ENCODE data around the gene NTNG1.
"Not testable (repeated sequence)": the region's sequence is repeated elsewhere in the genome, so short reads cannot be mapped to it uniquely, and the experiment has no call there.

The NTNG1 gene

DNA sequence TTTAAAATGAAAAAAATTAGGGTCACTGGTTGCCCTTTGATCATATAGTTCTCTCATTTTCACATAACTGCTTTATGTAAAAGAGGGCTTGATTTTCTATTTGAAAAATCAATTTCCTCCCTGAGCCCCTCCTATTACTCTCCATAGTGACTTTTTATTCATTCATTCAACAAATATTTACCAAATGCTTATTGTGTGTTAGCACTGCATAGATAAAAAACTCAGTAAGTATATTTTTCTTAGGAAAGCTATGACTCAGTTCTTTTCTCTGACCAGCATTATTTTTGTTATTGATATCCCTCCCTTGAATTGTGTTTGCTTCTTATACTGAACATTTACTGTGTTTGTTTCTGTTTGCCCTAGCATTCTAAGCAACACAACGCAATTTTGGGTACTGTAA is 59.8 kb downstream of the NTNG1 start:
- DNase-seq: no peak

DNA sequence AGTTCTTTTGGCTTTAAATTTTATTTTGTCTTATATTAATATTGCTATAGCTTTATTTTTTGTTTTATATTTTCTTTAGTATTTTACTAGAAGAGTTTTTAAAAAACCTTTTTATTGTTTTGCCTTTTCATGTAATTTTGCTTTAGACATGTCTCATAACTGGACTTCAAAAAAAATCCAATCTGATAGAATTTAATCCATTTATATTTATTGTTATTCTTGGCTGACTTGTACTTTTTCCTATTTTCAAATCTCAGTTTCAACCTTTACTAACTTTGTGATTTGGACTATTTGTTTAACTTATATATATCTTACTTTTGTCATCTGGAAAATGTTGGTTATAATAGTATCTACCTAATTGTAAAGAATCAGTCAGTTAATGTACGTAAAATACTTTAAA is 61.2 kb downstream of the NTNG1 start:
- no peak for DNase-seq

DNA sequence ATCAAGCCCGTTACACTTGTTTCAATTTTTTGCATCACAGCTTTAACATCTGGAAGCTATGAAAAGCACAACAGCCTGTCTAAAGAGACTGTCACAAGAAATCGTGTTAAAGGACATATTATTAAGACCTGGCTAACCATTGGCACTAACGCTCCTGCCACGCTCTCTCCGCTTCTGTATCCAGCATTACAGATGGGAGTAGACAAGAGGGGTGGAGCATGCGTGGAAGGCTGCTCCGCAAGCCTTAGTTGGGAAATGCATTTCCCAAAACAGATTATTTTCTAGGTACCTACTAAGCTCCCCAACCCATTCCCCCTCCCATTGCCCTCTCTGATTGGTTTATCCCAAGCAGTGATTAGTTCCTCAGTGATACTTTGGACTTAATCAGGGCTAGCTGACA is 72.4 kb downstream of the NTNG1 start:
- DNase-seq: no peak

GRCh38 chr1:107220036-107220435 is 79.2 kb downstream of the NTNG1 start:
- DNase-seq: no peak

DNA sequence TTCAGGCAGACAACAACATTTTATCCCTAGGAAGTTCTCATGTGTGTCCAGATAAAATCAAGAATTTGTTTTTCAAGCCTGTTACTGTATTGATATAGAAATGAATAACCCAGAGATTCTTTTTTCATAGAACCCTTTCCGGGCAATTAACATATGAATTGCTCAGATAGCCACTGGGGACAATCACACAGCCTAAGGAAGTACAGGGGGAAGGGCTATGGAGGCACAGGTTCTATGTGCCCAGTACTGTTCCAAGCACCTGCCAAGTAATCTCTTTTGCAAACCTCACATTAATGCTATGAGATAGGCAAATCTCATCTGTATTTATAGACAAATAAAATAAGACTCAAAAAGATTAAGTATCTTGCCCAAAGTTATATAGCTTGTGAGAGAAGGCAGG is 84.9 kb downstream of the NTNG1 start:
- DNase-seq: no peak

- no peak for DNase-seq
Observed at GRCh38 chr1:107228704-107229371, 88.0 kb downstream of the NTNG1 start.

DNA sequence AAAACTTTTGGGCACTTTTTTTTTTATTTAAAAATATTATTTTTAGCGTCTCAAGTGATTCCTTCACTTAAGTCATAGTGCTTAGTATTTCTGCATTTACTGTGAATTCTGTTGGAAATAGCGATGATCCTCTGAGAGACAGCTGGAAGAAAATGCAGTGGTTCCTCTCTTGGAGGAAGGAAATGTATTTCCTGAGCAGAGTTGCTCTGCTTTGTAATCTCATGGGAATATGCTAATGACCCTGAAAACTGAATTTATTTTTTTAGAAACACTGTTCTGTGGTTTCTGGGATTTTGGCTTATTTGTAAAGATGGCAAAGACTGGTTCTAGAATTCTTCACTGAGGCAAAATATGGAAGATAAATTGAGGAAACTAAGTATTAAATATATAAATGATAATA is 88.9 kb downstream of the NTNG1 start:
- no peak for DNase-seq

GRCh38 chr1:107230121-107230520 is 89.3 kb downstream of the NTNG1 start:
- no peak for DNase-seq

DNA sequence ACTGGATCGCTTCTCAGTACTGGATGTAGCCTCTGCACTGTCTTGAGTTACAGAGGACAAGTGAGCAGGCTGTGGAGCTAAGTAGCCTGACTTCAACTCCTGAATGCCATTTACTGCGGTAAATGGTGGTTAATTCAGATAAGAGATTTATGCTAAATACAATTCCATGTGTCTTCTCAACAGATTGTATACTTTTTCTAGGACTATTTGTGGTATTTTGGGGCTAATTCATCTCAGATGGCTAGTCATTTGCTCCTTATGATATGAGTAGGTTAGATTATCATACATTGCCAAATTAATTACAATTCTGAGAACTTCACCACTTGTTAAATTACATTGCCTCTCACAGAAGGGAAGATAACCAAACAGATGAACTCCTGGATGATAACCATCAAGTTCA is 90.5 kb downstream of the NTNG1 start:
- no peak for DNase-seq

DNA sequence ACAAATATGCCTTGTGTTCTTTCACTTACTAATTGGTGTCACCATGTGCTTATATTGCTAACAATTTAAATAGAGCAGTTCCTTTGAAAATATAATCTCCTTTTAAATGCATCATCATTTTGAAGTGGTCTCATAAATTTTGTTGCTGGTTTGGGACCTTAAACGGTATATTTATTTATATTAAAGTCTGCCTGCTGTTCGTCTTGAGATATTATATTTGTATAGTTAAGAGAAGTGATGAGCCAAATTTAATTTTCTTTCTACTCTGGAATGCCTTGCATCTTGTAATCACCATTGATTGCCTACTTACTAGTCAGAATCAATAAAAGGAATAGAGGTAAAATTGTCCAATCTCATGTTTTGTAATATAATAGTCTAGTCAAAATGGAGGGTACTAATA is 91.6 kb downstream of the NTNG1 start:
- no peak for DNase-seq

DNA sequence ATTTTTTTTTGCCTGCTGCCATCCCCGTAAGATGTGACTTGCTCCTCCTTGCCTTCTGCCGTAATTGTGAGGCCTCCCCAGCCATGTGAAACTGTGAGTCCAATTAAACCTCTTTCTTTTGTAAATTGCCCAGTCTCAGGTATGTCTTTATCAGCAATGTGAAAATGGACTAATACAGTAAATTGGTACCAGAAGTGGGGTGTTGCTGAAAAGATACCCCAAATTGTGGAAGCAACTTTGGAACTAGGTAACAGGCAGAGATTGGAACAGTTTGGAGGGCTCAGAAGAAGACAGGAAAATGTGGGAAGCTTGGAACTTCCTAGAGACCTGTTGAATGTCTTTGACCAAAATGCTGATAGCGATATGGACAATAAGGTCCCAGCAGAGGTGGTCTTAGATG is 95.9 kb downstream of the NTNG1 start:
- not testable (repeated sequence) for DNase-seq

GRCh38 chr1:107243461-107243860 is 102.6 kb downstream of the NTNG1 start:
- DNase-seq: no peak

DNA sequence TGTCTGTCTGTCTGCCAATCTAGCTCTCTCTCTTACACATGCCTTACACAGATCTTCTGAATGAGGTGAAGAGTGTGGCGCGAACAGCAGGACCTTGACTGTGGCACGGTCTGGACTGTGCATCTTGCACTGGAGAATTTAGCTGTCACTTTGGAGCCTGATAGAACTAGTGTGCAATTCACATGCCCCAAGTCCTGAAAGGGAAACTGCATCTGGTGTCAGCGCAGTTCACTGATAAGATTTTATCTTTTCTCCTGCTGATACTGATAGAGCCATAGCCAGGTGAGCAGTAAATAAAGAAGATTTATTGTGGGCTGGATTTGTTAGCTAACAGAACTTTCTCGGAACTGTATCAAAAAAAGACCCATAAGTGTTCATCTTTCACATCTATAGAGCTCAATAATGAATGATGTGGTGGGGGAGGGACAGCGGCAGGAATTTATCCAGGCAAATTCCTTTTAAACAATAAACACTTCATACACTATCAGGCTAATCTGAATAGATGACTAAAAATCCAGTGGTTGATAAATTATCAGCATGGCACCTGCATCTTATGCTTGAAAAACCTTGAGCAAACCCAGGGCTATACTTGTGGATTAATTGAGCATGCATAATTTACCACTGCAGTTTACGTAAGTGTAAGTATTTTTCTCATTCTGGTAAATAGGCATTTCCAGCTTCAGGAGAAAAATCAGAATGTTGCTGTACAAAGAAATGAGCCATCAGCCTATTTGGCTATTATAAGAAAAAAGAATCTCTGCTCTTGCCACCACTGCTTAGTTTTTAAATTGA is 104.1 kb downstream of the NTNG1 start:
- DNase-seq: no peak

- no peak for DNase-seq
Observed at GRCh38 chr1:107246775-107247345, 106.0 kb downstream of the NTNG1 start.

- no peak for DNase-seq
Observed at GRCh38 chr1:107247679-107248078, 106.8 kb downstream of the NTNG1 start.

- DNase-seq: no peak
Observed at GRCh38 chr1:107250169-107250568, 109.3 kb downstream of the NTNG1 start.

GRCh38 chr1:107251083-107251482 is 110.2 kb downstream of the NTNG1 start:
- no peak for DNase-seq

DNA sequence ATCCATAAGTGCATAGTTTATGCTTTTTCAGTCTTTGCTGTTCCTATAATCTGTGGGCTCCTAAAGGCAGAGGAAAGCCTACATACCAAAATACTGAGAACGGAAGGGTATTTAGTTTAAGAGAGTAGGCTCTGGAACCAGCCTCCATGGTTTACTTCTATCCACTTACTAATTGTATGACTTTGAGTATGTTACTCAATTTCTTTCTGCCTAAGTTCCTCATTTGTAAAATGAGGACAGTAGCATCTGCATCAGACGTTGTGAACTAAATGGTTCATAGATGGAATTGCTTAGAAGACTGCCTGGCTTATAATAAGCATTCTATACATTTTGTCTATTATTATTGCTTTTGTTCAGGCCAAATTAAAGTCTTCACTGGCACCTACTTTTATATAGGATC is 111.0 kb downstream of the NTNG1 start:
- DNase-seq: peak; percentile 2

GRCh38 chr1:107252271-107252670 is 111.4 kb downstream of the NTNG1 start:
- DNase-seq: no peak

GRCh38 chr1:107254306-107254705 is 113.5 kb downstream of the NTNG1 start:
- no peak for DNase-seq

- no peak for DNase-seq
Observed at GRCh38 chr1:107255469-107255868, 114.6 kb downstream of the NTNG1 start.

- DNase-seq: no peak
Observed at GRCh38 chr1:107262467-107263286, 121.8 kb downstream of the NTNG1 start.

GRCh38 chr1:107263291-107263915 is 122.6 kb downstream of the NTNG1 start:
- no peak for DNase-seq

Measured in OCI-M1 (cell line).